Measurements from ENCODE around the gene ABCC3.

DNA sequence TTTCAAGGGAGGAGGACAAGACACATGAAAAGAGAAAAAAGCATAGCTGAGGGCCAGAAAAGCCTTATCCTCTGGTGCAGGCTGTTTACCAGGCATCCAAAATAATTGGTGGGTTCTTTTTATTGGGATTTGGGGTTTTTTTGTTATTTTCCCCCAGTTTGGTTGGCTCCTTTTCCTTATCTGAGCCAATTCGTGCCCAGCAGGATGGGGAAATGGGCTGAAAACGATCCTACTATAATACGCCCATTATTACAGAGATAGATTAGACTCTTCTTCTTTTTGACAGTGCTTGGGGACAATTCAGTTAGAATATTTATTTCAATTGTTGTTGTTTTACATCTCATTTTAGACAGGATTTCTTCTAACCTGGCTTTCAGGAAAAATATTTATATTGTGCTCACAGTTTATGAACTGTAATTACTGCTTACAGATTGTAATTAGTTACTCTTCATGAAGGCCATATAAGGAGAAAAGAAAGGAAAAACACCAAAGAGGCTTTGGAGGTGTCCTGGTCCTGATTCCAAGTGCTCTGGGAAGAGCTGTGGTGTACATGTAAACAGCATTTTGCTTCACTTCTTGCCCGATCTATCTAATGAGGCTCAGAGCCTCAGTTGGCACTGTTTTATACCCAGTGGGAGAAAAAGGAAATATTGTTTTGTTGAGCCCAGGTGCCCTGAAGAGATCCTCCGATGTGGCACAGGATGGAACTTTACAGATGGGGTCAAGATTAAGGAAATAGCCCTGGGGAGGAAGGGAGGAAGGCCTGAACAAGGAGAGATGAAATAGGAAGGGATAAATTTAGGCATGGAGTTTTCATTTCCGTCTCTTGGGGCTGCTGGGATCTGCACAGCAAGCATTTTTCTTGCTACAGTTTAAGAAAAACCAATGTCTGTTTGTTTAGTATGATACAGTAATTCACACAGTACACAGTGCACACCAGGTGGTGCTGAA, 73.6 kb downstream of the ABCC3 start:
- TF ChIP-seq POLR2AphosphoS5 (IDR thresholded peaks at IDR 0.05; ENCODE audit: borderline replicate concordance, low read depth, low read length) (0 out of 2 replicates have a peak, but pooled peaks have one; percentile 47), EZH2 (IDR thresholded peaks at IDR 0.05) (no peak), FOXP2 (optimal IDR thresholded peaks at IDR 0.05; ENCODE audit: control extremely low read depth, extremely low read length, insufficient read depth) (no peak)
